GM12801 (cell line): Measurements from ENCODE around the gene CFAP57.

Experiments used
- TF ChIP-seq, protein P1 (sequence below): IDR thresholded peaks from one replicate; pipeline ENCODE4 v1.5.1; 2011; ENCODE audit warnings: control low read depth; ENCODE audit not compliant: insufficient read length; ENCODE audit errors: extremely low read depth

The CFAP57 gene

DNA sequence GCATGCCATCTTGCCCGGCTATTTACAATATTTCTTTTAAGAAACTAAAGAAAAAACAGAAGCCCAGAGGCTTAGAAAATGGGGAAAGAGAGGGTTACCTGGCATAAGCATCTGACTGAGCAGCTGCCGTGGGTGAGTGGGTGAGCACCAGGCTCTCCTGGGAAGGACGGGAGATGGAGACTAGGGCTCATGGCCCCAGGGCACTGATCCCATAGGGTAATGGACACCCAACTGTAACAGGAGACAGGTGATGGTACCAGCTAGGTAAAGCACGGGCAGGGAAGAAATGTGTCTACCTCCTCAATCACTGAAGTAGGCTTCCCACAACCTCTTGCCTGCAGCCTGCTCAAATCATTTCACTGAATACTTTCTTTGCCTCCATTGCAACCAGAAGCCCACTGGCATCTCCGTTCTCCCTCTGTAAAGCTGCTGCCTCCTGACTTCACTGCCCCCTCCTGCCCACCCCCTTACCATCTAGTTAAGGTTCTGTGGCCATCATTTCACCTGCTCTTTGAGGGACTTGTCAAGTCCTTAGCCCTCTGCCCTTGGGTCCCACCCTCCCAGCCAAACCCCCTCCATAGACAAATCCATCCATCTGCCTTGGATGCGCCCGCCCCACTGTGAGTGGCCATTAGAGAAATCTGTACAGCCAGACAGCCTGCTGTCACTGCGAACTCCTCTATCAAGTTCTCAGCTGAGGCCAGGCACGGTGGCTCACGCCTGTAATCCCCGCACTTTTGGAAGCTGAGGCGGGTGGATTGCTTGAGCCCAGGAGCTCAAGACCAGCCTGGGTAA, 103.9 kb downstream of the CFAP57 start:
- TF ChIP-seq, protein P1, sequence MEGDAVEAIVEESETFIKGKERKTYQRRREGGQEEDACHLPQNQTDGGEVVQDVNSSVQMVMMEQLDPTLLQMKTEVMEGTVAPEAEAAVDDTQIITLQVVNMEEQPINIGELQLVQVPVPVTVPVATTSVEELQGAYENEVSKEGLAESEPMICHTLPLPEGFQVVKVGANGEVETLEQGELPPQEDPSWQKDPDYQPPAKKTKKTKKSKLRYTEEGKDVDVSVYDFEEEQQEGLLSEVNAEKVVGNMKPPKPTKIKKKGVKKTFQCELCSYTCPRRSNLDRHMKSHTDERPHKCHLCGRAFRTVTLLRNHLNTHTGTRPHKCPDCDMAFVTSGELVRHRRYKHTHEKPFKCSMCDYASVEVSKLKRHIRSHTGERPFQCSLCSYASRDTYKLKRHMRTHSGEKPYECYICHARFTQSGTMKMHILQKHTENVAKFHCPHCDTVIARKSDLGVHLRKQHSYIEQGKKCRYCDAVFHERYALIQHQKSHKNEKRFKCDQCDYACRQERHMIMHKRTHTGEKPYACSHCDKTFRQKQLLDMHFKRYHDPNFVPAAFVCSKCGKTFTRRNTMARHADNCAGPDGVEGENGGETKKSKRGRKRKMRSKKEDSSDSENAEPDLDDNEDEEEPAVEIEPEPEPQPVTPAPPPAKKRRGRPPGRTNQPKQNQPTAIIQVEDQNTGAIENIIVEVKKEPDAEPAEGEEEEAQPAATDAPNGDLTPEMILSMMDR, result no peak

DNA sequence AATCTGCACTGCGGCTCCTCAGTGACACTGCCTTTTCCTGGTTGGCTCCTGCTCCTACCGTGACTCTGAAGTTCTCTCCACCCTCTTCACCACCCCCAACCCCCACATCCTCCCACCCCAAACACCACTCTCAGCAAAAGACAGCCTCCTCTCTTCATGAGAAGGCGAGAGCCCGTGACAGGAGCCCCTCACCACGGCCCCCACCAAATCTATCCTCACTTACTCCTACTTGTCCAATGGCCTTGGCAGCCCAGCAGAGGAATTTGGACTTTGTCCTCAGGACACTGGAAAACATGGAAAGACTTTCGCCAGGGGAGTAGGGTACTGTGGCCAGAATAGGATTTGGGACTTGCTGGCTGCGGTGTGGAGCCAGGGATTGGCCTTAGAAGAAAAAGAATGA, 104.5 kb downstream of the CFAP57 start:
- TF ChIP-seq, protein P1, result no peak

DNA sequence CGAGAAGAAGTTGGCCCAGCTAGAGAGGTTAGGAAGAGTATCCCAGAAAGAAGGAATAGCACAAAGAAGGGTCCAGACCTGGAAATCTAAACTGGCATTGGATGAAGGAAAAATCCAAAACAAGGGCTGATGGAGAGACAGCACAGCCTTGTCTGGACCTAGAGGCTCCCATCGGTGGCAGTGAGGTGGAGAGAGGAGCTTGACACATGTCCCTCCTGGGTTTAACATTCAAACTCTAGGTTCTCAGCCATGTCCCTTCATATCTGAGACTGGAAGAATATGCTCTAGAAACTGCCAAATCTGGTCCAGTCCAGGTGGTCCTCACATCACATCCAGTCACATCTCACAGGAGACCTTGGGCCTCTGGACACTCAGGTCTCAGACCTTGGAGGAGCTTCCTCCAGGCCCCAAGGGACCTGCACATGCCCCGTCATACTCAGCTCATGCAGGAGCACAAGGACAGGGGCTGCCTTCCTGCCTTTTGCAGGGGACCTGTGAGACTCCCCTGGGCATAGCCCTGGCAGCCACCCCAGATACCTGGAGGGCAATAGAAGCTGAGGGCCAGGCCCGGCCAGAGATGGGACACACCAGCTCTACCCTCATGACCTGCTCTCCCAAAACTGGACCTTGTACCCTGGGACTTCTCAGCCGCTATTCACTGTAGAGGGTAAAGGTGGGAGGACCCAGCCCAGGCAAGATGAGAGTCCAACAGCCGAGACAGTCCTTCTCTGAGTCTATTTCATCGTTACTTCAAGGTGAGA, 105.2 kb downstream of the CFAP57 start:
- TF ChIP-seq, protein P1, result no peak

GRCh38 chr1:43279161-43279560, 107.0 kb downstream of the CFAP57 start:
- TF ChIP-seq, protein P1, result no peak

DNA sequence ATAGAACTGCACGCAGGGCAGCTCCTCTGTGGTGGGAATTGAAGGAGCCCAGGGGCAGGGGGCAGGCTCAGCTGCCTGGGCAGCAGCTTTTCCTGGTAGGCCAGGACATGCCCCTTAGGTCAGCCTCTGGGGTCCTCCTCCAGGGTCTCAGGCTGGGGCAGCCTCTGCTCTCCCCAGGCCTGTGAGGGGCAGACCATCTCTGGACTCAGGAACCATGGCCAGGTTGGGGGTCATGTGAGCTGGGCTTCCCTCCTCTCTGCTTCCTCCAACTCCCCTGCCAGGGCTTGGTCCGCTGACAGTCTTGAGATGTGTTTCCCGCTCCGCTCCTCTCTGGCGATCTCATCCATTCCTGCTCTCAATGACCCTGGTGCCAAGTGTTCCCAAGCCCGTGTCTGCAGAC, 107.5 kb downstream of the CFAP57 start:
- TF ChIP-seq, protein P1, result no peak

DNA sequence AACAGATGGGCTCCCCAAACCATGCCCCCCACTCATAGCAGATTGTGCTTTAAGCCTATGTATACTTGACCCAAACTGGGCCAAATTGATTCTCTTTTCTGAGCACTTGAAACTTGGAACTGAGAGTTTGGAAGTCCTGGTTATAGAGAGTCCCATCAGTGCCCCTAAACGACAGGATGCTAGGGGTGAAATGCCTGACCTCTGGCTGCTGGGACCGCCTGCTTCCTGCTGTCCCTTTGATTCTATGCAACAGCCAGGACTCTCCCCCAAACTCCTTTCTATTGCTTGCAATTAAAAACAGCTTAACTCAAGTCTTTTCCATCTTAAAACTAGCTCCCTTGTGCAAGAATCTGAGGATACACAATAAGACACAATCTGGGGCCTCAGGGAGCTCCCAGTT, 108.6 kb downstream of the CFAP57 start:
- TF ChIP-seq, protein P1, result no peak

DNA sequence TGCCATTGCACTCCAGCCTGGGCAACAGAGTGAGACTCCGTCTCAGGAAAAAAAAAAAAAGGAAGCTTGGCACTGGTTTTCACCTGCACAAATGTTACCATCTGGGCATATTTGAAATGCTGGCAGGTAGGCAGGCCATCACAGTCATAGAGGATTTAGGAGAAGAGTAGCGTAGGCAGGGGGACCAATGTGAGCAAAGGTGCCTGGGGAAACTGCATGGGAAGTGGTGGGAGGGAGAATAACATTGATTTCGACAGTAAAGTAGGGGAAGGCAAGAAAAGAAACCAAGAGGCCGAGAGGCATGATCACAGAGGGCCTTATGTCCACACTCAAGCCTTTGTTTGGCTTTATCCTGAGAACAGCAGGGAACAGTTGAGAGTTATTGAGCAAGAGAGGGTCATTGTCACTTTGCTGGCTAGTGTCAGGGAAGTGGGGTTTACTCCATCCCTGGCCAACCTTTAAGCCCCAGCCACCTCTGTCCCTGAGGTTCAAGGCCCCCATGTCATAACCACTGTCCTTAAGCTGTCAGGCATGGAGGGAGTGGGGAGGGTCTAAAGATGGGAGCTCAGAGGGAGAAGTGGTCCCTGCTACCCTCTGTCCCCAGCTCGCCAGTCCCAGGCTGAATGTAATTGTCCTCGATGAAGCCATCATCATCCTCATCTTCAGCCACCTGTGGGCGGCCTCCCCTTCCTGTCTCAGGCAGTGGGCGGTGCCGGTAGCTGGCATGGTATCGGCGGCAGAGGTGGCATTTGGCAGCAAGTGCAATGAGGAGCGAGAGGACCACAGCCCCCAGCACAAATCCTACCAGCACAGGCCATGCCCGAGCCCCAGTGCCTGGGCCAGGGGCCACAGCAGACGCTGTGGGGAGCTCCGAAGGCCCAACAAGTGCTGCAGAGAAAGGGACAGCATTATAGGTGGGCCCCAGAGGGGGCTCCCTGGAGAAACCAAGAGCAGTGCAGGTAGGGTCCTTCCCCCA, 110.4 kb downstream of the CFAP57 start:
- TF ChIP-seq, protein P1, result no peak
